Measurements from ENCODE around the gene SLC35B2. TPM values are rescaled to one million over a fixed set of nuclear protein-coding genes. Genes with fewer than 3 reads are reported as not detected.
A peak's percentile ranks its signal among the peaks of the same experiment; 100 is the strongest.

SLC35B2 gene
- total and polyA plus RNA-seq, 9 of the 15 experiments (the other 6 are each of a cell fraction or from before 2014, with no cell fraction given) = 14.5 to 59.1 (median 47.1) TPM

DNA sequence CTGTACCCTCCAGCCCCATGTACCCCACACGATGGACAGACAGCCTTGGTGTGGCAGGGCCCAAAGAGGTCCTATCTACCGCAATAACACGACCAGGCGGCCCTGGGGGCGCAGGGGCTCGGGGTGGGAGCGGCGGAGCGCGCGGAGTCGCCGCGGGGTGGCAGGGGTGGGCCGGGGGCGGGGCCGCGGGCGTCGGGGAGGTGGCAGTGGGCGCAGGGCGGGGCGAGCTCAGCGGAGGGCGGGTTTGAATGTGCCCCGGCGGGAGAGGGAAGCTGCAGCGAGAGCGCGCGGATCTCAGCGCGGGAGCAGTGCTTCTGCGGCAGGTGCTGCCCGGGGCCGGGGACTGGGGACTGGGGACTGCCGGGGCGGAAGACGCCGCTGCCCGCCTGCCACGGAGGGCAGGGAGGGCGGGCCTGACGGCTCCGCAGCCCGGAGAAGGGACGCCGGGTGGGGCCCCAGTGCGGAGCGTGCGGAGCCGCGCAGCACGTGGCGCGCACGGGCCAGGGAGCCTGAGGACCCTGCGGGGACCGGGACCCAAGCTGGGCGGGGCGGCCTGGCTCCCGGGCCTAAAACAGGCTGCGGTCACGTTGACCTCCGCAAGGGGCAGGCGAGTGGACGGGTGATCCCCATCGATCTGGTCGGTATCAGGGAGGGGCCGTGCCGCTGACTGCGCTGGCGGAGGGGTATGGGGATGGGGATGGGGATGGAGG is 33.9 kb downstream of the SLC35B2 start, which contains the start of gene SLC29A1:
SLC29A1 (plus strand) TSS at position 277 of the 710 bp plus-strand sequence. CDS start 3,719 bp downstream, outside the sequence.
- Histone ChIP-seq H3K27ac (ENCODE audit: extremely low read depth, low read depth, low read length) (peak within 1 kb of the TSS; percentile 66), H2AFZ (ENCODE audit: low read depth, low read length) (peak within 1 kb of the TSS; percentile 92), H3K9me3 (replicated peaks; ENCODE audit: control insufficient read depth, insufficient read depth, low read depth, low read length) (no peaks in the 10 kb centered on the region), H3K36me3 (ENCODE audit: control insufficient read depth, insufficient read depth, low read length) (peaks cover 17% of the 10 kb centered on the region), H3K9me1 (ENCODE audit: control insufficient read depth, insufficient read depth, low read length) (peaks cover 6% of the 10 kb centered on the region), H3K4me1 (replicated peaks in 1 of 2; ENCODE audit: control insufficient read depth in 2 of 2, insufficient read depth in 2 of 2, low read length in 2 of 2) (peaks cover 74 to 91% of the 10 kb centered on the region in 2 experiments), H3K27me3 (ENCODE audit: control insufficient read depth in 2 of 2, insufficient read depth in 2 of 2, low read length in 2 of 2) (no peaks in the 10 kb centered on the region), H3K4me2 (ENCODE audit: insufficient read depth, low read length) (peak within 1 kb of the TSS; percentile 86), H3K4me3 (peak within 1 kb of the TSS; percentile 54), H4K20me1 (replicated peaks; ENCODE audit: control insufficient read depth, insufficient read depth, low read length) (peaks cover 3% of the 10 kb centered on the region; the same call in 1 of the 2 replicates), H3K9ac (ENCODE audit: insufficient read depth in 1 of 2, low read depth in 2 of 2, low read length in 2 of 2) (peak within 1 kb of the TSS; percentile 57 to 91), H3K79me2 (ENCODE audit: control insufficient read depth, insufficient read depth, low read length) (peaks cover 54% of the 10 kb centered on the region)
- ChIA-PET POLR2A (interaction anchor here (0.6 to 6.8 kb wide), 7 partner anchors 10 to 169 kb away, joined by 3 to 104 read pairs (median 8); partner anchors contain the start of gene HSP90AB1), CTCF (ENCODE audit: low intra/inter-chr PET ratio) (no interaction called here)
- no TSS peak for BruUV-seq (replicated peaks)
- WGBS (ENCODE audit: insufficient coverage, low coverage, missing lambda C conversion rate) = 1% methylated on average over 32 of the region's 73 CpGs
- intact Hi-C loops (cut with micrococcal nuclease) = loop anchor here (2.0 to 10.0 kb wide), 2 partner anchors 29 to 589 kb away; partner anchors contain the start of gene MAD2L1BP
- peak; percentile 89 to 97 (median 96) for DNase-seq (ENCODE audit: extremely low read depth in 1 of 4, low spot score in 3 of 4)
- peak; percentile 71 for ATAC-seq
- in situ Hi-C loops (cut with MboI) = no loop called here
- FAIRE-seq = no peak
- TF ChIP-seq ZNF263 (CRISPR knock-in tag; IDR thresholded peaks at IDR 0.05; ENCODE audit: borderline replicate concordance) = peak; percentile 59
- TF ChIP-seq, protein P1, sequence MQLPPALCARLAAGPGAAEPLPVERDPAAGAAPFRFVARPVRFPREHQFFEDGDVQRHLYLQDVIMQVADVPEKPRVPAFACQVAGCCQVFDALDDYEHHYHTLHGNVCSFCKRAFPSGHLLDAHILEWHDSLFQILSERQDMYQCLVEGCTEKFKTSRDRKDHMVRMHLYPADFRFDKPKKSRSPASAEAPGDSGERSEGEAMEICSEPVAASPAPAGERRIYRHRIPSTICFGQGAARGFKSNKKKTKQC (CRISPR knock-in tag; IDR thresholded peaks at IDR 0.05) = peak; percentile 85; the same call in 1 of the 2 replicates
- TF ChIP-seq TAF1 (IDR thresholded peaks at IDR 0.05; ENCODE audit: control insufficient read depth, extremely low read depth, insufficient read depth, low read length, severe bottlenecking) = peak; percentile 46
- no peak for TF ChIP-seq ZSCAN32 (CRISPR knock-in tag; IDR thresholded peaks at IDR 0.05)
- TF ChIP-seq, protein P2, sequence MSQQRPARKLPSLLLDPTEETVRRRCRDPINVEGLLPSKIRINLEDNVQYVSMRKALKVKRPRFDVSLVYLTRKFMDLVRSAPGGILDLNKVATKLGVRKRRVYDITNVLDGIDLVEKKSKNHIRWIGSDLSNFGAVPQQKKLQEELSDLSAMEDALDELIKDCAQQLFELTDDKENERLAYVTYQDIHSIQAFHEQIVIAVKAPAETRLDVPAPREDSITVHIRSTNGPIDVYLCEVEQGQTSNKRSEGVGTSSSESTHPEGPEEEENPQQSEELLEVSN (IDR thresholded peaks at IDR 0.05; ENCODE audit: borderline replicate concordance in 1 of 2, extremely low read depth in 1 of 2, insufficient read depth in 1 of 2, insufficient read length in 1 of 2, low read depth in 1 of 2, low read length in 1 of 2, poor library complexity in 1 of 2, severe bottlenecking in 1 of 2) = peak; percentile 90 to 96
- TF ChIP-seq SREBF1 (IDR thresholded peaks at IDR 0.05; ENCODE audit: borderline replicate concordance, low read depth, low read length) = no peak
- TF ChIP-seq POLR2G (IDR thresholded peaks at IDR 0.05; ENCODE audit: low read depth, low read length) = peak; percentile 88
- 0 out of 2 replicates have a peak, but pooled peaks have one; percentile 7 for TF ChIP-seq CBFA2T2 (conservative IDR thresholded peaks at IDR 0.05)
- TF ChIP-seq, protein P3, sequence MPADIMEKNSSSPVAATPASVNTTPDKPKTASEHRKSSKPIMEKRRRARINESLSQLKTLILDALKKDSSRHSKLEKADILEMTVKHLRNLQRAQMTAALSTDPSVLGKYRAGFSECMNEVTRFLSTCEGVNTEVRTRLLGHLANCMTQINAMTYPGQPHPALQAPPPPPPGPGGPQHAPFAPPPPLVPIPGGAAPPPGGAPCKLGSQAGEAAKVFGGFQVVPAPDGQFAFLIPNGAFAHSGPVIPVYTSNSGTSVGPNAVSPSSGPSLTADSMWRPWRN (IDR thresholded peaks at IDR 0.05; ENCODE audit: low read depth) = peak; percentile 77; the same call in 1 of the 2 replicates
- TF ChIP-seq, protein P4, sequence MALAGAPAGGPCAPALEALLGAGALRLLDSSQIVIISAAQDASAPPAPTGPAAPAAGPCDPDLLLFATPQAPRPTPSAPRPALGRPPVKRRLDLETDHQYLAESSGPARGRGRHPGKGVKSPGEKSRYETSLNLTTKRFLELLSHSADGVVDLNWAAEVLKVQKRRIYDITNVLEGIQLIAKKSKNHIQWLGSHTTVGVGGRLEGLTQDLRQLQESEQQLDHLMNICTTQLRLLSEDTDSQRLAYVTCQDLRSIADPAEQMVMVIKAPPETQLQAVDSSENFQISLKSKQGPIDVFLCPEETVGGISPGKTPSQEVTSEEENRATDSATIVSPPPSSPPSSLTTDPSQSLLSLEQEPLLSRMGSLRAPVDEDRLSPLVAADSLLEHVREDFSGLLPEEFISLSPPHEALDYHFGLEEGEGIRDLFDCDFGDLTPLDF (CRISPR knock-in tag; IDR thresholded peaks at IDR 0.05) = peak; percentile 66; the same call in 1 of the 2 replicates
- TF ChIP-seq CSDE1 (IDR thresholded peaks at IDR 0.05) = no peak
- TF ChIP-seq, protein P5, sequence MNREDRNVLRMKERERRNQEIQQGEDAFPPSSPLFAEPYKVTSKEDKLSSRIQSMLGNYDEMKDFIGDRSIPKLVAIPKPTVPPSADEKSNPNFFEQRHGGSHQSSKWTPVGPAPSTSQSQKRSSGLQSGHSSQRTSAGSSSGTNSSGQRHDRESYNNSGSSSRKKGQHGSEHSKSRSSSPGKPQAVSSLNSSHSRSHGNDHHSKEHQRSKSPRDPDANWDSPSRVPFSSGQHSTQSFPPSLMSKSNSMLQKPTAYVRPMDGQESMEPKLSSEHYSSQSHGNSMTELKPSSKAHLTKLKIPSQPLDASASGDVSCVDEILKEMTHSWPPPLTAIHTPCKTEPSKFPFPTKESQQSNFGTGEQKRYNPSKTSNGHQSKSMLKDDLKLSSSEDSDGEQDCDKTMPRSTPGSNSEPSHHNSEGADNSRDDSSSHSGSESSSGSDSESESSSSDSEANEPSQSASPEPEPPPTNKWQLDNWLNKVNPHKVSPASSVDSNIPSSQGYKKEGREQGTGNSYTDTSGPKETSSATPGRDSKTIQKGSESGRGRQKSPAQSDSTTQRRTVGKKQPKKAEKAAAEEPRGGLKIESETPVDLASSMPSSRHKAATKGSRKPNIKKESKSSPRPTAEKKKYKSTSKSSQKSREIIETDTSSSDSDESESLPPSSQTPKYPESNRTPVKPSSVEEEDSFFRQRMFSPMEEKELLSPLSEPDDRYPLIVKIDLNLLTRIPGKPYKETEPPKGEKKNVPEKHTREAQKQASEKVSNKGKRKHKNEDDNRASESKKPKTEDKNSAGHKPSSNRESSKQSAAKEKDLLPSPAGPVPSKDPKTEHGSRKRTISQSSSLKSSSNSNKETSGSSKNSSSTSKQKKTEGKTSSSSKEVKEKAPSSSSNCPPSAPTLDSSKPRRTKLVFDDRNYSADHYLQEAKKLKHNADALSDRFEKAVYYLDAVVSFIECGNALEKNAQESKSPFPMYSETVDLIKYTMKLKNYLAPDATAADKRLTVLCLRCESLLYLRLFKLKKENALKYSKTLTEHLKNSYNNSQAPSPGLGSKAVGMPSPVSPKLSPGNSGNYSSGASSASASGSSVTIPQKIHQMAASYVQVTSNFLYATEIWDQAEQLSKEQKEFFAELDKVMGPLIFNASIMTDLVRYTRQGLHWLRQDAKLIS (CRISPR knock-in tag; IDR thresholded peaks at IDR 0.05) = no peak

Measured in K562 (cell line).